Activated T-cell treated with anti-CD3 and anti-CD28 coated beads, Interleukin-2, amount 50 U/mL, for 4 hours (primary cell): ENCODE results near the gene ACTR3. TPM values are rescaled to one million over a fixed set of nuclear protein-coding genes. Genes with fewer than 3 reads are reported as not detected.
A peak's percentile ranks its signal among the peaks of the same experiment; 100 is the strongest.
"Not testable (repeated sequence)": the region's sequence is repeated elsewhere in the genome, so short reads cannot be mapped to it uniquely, and the experiment has no call there.

Experiments used
- ATAC-seq, 2 donors: fragments of 200-7000 bp; cut with Tn5 transposase; one replicate each; pipeline ENCODE4 v1.10.0; 2021
- DNase-seq: peaks from one replicate; pipeline ENCODE4 v3.0.0-alpha.2; 2020
- H3K27me3 Mint-ChIP-seq: one replicate; pipeline ENCODE4 v1.8.0; 2021; ENCODE audit warnings: low read depth, mixed read lengths
- H3K36me3 Mint-ChIP-seq: one replicate; pipeline ENCODE4 v1.8.0; 2022; ENCODE audit warnings: mixed read lengths; ENCODE audit not compliant: insufficient read depth
- H3K4me1 Mint-ChIP-seq: one replicate; pipeline ENCODE4 v1.8.0; 2021; ENCODE audit warnings: low read depth, mixed read lengths
- H3K4me3 Mint-ChIP-seq: one replicate; pipeline ENCODE4 v1.8.0; 2021; ENCODE audit warnings: mild to moderate bottlenecking, moderate library complexity, mixed read lengths
- H3K9me3 Mint-ChIP-seq: one replicate; pipeline ENCODE4 v1.8.0; 2021; ENCODE audit warnings: mixed read lengths
- total RNA-seq, 3 donors: library from RNA; stranded (reverse); gene quantifications; one replicate each; pipeline ENCODE4 v1.2.1, GENCODE V29; 2021

ACTR3 gene
- total RNA-seq, 3 donors from 2014 or later = 517 to 534 (median 529) TPM

GRCh38 chr2:113907297-113907696, 17.4 kb downstream of the ACTR3 start:
- Mint-ChIP-seq H3K36me3 (peaks cover 25% of the 10 kb centered on the region), H3K27me3 (no peaks in the 10 kb centered on the region), H3K9me3 (peaks cover 4% of the 10 kb centered on the region), H3K4me3 (no peak overlapping the region), H3K4me1 (peaks cover 94% of the 10 kb centered on the region)
- no peak for ATAC-seq
- no peak for DNase-seq

GRCh38 chr2:113910110-113910717, 20.3 kb downstream of the ACTR3 start:
- Mint-ChIP-seq H3K36me3 (peaks cover 34% of the 10 kb centered on the region), H3K9me3 (peaks cover 4% of the 10 kb centered on the region), H3K27me3 (no peaks in the 10 kb centered on the region), H3K4me1 (peaks cover 86% of the 10 kb centered on the region), H3K4me3 (peak overlapping the region; percentile 52)
- ATAC-seq = peak; percentile 90 to 92
- peak; percentile 80 for DNase-seq

GRCh38 chr2:113910967-113911678, 21.2 kb downstream of the ACTR3 start:
- peak overlapping the region; percentile 52 for H3K4me3 Mint-ChIP-seq
- H3K27me3 Mint-ChIP-seq = no peaks in the 10 kb centered on the region
- DNase-seq (no peak), ATAC-seq (no peak)
- peaks cover 84% of the 10 kb centered on the region for H3K4me1 Mint-ChIP-seq
- no peaks in the 10 kb centered on the region for H3K9me3 Mint-ChIP-seq
- peaks cover 34% of the 10 kb centered on the region for H3K36me3 Mint-ChIP-seq

GRCh38 chr2:113915082-113915819, 25.4 kb downstream of the ACTR3 start:
- H3K4me1 Mint-ChIP-seq = peaks cover 69% of the 10 kb centered on the region
- H3K36me3 Mint-ChIP-seq = peaks cover 49% of the 10 kb centered on the region
- H3K4me3 Mint-ChIP-seq = no peak overlapping the region
- no peaks in the 10 kb centered on the region for H3K27me3 Mint-ChIP-seq
- no peaks in the 10 kb centered on the region for H3K9me3 Mint-ChIP-seq
- DNase-seq (no peak), ATAC-seq (no peak)

GRCh38 chr2:113918229-113918628, 28.3 kb downstream of the ACTR3 start:
- ATAC-seq (no peak), DNase-seq (no peak)
- Mint-ChIP-seq H3K9me3 (no peaks in the 10 kb centered on the region), H3K4me3 (no peak overlapping the region), H3K4me1 (peaks cover 44% of the 10 kb centered on the region), H3K36me3 (peaks cover 49% of the 10 kb centered on the region), H3K27me3 (no peaks in the 10 kb centered on the region)

GRCh38 chr2:113920996-113921395, 31.1 kb downstream of the ACTR3 start:
- H3K9me3 Mint-ChIP-seq = no peaks in the 10 kb centered on the region
- peaks cover 29% of the 10 kb centered on the region for H3K4me1 Mint-ChIP-seq
- H3K36me3 Mint-ChIP-seq = peaks cover 42% of the 10 kb centered on the region
- ATAC-seq (no peak), DNase-seq (no peak)
- H3K4me3 Mint-ChIP-seq = no peak overlapping the region
- no peaks in the 10 kb centered on the region for H3K27me3 Mint-ChIP-seq

- Mint-ChIP-seq H3K27me3 (no peaks in the 10 kb centered on the region), H3K4me3 (no peak overlapping the region), H3K9me3 (no peaks in the 10 kb centered on the region), H3K36me3 (peaks cover 44% of the 10 kb centered on the region), H3K4me1 (peaks cover 26% of the 10 kb centered on the region)
- ATAC-seq = no peak
- DNase-seq = no peak
Measured at GRCh38 chr2:113922335-113922734, 32.4 kb downstream of the ACTR3 start.

GRCh38 chr2:113922784-113923183, 32.9 kb downstream of the ACTR3 start:
- no peak for DNase-seq
- peaks cover 41% of the 10 kb centered on the region for H3K36me3 Mint-ChIP-seq
- no peak for ATAC-seq
- H3K9me3 Mint-ChIP-seq = no peaks in the 10 kb centered on the region
- H3K27me3 Mint-ChIP-seq = no peaks in the 10 kb centered on the region
- H3K4me3 Mint-ChIP-seq = no peak overlapping the region
- peaks cover 21% of the 10 kb centered on the region for H3K4me1 Mint-ChIP-seq

- H3K4me1 Mint-ChIP-seq = peaks cover 25% of the 10 kb centered on the region
- H3K27me3 Mint-ChIP-seq = no peaks in the 10 kb centered on the region
- no peaks in the 10 kb centered on the region for H3K9me3 Mint-ChIP-seq
- no peak for DNase-seq
- ATAC-seq = no peak
- H3K36me3 Mint-ChIP-seq = peaks cover 38% of the 10 kb centered on the region
- no peak overlapping the region for H3K4me3 Mint-ChIP-seq
Measured at GRCh38 chr2:113925884-113926283, 36.0 kb downstream of the ACTR3 start.

GRCh38 chr2:113926314-113926713, 36.4 kb downstream of the ACTR3 start:
- Mint-ChIP-seq H3K4me1 (peaks cover 25% of the 10 kb centered on the region), H3K4me3 (no peak overlapping the region), H3K36me3 (peaks cover 37% of the 10 kb centered on the region), H3K27me3 (no peaks in the 10 kb centered on the region), H3K9me3 (no peaks in the 10 kb centered on the region)
- ATAC-seq (no peak), DNase-seq (no peak)

GRCh38 chr2:113930448-113930847, 40.6 kb downstream of the ACTR3 start:
- no peaks in the 10 kb centered on the region for H3K9me3 Mint-ChIP-seq
- peaks cover 28% of the 10 kb centered on the region for H3K4me1 Mint-ChIP-seq
- H3K27me3 Mint-ChIP-seq = no peaks in the 10 kb centered on the region
- H3K4me3 Mint-ChIP-seq = no peak overlapping the region
- ATAC-seq (no peak), DNase-seq (no peak)
- H3K36me3 Mint-ChIP-seq = peaks cover 42% of the 10 kb centered on the region

GRCh38 chr2:113937501-113937900, 47.6 kb downstream of the ACTR3 start:
- peaks cover 45% of the 10 kb centered on the region for H3K36me3 Mint-ChIP-seq
- no peak for DNase-seq
- H3K4me1 Mint-ChIP-seq = peaks cover 3% of the 10 kb centered on the region

GRCh38 chr2:113940891-113941290, 51.0 kb downstream of the ACTR3 start:
- DNase-seq = no peak
- H3K4me1 Mint-ChIP-seq = no peaks in the 10 kb centered on the region
- H3K36me3 Mint-ChIP-seq = peaks cover 42% of the 10 kb centered on the region
- no peak overlapping the region for H3K4me3 Mint-ChIP-seq
- ATAC-seq = no peak
- no peaks in the 10 kb centered on the region for H3K27me3 Mint-ChIP-seq
- peaks cover 14% of the 10 kb centered on the region for H3K9me3 Mint-ChIP-seq

More at GRCh38 chr2:113937501-113937900, 47.6 kb downstream of the ACTR3 start:
- H3K4me3 Mint-ChIP-seq = no peak overlapping the region
- ATAC-seq = no peak
- H3K27me3 Mint-ChIP-seq = no peaks in the 10 kb centered on the region
- peaks cover 9% of the 10 kb centered on the region for H3K9me3 Mint-ChIP-seq

GRCh38 chr2:113945784-113946183, 55.9 kb downstream of the ACTR3 start:
- not testable (repeated sequence) for H3K9me3 Mint-ChIP-seq, H3K4me3 Mint-ChIP-seq, H3K4me1 Mint-ChIP-seq, H3K27me3 Mint-ChIP-seq, ATAC-seq, DNase-seq
- H3K36me3 Mint-ChIP-seq = peaks cover 40% of the 10 kb centered on the region
